Measurements from ENCODE around the gene COL25A1.
"Not testable (repeated sequence)": the region's sequence is repeated elsewhere in the genome, so short reads cannot be mapped to it uniquely, and the experiment has no call there.

COL25A1 gene

DNA sequence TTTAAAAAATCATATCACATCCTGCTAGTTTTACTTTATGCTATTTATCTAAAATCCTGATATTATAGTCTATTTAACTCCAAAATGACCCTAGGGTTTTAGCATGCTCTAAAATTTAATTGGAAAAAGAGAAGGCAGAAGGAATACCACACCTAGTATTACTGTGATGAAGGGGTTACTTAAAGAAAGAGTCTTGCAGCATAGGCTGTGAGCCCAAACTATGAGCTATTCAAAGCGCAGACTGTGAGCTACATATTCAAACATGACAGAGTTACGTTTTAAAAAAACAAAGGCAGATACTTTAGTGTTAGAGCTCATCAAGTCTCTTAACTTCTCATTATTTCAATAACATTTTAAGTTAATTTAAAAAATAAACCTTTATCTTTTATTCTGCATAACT is 291.9 kb downstream of the COL25A1 start:
- DNase-seq (ENCODE audit: low spot score) = no peak

GRCh38 chr4:109009909-109010308 is 292.5 kb downstream of the COL25A1 start:
- no peak for DNase-seq (ENCODE audit: low spot score)

DNA sequence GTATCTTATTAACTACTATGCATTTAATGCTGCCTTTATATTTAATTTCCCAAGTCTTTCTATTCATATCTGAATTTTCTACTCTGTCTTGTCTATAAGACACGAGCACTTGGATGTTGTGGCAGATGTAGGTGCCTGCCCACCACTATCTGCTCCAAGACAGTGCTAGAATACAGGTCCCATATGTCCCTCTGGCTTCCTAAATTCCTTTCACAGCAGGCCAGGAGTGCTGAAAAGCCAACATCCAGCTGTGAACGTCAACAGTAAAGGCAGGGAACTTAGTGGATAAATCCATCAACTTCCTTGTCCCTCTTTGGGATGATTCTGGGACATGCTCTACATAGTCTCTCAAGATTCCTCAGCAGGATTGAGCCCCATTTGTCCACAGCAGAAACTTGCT is 294.5 kb downstream of the COL25A1 start:
- DNase-seq (ENCODE audit: low spot score) = no peak

- DNase-seq (ENCODE audit: low spot score) = no peak
Measured at GRCh38 chr4:109005523-109005922, 296.9 kb downstream of the COL25A1 start.

DNA sequence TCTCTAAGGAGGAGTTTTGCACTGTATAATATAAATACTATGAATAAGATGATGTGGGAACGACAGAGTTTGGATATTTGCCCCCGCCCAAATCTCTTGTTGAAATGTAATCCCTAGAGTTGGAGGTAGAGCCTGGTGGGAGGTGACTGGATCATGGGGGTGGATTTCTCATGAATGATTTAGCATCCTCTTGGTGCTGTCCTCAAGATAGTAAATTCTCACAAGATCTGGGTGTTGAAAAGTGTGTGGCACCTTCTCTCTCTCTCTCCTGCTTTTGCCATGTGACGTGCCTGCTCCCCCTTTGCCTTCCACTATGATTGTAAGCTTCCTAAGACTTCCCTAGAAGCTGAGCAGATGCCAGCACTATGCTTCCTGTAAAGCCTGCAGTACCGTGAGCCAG is 298.0 kb downstream of the COL25A1 start:
- no peak for DNase-seq (ENCODE audit: low spot score)

DNA sequence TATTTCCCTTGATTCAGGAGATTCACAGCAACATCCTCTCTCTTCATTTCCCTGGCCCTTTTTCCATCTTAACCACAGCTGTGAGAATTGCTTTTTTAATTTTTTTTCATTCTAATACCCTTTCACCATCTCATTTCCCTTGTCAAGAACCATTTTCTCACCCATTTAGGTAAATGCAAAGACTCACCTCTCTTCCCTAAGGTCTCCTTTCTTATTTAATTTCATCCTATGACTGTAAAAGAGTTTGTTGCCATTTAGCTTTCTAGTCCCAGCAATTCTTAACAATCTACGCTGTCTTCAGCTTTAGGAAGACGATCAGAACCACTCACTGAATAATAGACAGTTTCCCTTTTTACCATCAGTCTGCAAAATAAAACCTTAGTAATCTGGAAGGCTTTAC is 298.5 kb downstream of the COL25A1 start:
- no peak for DNase-seq (ENCODE audit: low spot score)

GRCh38 chr4:108991551-108992328 is 310.7 kb downstream of the COL25A1 start:
- DNase-seq (ENCODE audit: low spot score) = no peak

- no peak for DNase-seq (ENCODE audit: low spot score)
Measured at GRCh38 chr4:108988464-108989195, 313.8 kb downstream of the COL25A1 start.

GRCh38 chr4:108984495-108984894 is 318.0 kb downstream of the COL25A1 start:
- DNase-seq (ENCODE audit: low spot score) = not testable (repeated sequence)

GRCh38 chr4:108982402-108983185 is 319.9 kb downstream of the COL25A1 start:
- no peak for DNase-seq (ENCODE audit: low spot score)

GRCh38 chr4:108980455-108981239 is 321.8 kb downstream of the COL25A1 start:
- DNase-seq (ENCODE audit: low spot score) = no peak

- no peak for DNase-seq (ENCODE audit: low spot score)
Measured at GRCh38 chr4:108979759-108980158, 322.7 kb downstream of the COL25A1 start.

GRCh38 chr4:108978066-108978465 is 324.4 kb downstream of the COL25A1 start:
- no peak for DNase-seq (ENCODE audit: low spot score)

DNA sequence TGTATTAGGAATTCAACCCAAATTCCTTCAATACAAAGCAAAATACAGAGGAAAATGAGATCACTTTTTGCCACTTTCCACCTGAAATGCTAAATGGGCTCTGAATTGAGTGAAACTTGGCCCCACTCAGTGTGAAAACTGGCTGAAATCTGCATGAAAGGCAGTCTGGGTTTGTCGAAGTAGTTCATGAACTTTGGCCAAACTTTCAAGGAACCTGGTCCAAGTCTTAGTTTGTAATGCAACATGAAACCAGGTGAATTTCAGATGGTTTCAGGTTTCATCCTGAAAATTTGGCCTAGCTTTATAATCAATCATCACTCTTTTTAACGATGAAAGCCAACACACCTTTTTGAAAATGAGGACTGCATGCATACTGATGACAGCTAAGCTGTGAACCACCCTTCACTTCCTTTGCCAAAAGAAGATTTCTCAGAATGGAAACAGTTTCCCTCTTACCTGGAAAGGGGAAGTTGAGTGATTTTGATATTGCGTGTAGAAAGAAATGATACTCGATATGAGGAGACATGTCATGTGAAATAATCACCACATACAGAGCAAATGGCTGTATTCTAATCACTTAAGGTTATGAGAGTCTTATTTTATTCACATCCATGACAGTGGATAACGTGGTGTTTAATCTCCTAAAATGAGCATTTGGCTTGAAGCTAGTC is 329.7 kb downstream of the COL25A1 start:
- DNase-seq (ENCODE audit: low spot score) = no peak

GRCh38 chr4:108971473-108971872 is 331.0 kb downstream of the COL25A1 start:
- DNase-seq (ENCODE audit: low spot score) = no peak

DNA sequence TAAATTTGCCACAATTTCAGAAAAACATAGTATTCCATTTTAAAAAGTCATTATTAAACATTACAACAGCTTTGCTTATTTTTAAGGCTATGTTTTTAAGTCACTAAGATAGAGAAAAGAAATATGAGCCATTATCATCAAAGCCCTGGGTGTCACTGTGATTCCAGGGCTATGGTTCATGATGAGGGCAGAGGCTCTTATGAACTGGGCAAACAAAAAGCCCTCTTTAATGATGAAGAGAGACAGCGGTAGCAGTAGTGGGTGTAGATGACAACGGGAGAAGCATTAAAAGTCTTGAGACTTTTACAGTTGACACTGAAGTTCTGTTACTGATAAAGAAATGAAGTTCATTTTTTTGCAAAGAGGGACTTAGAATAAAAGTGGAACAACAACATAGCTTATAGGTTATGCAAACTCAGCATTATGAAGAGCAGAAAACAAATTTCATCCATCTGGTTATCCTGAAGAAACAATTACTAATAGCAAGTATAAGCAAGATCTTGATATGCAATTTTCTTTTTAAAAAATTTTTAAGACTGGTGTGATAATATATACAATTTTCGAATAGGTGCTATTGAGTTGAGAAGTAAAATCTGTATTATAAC is 336.9 kb downstream of the COL25A1 start:
- no peak for DNase-seq (ENCODE audit: low spot score)

DNA sequence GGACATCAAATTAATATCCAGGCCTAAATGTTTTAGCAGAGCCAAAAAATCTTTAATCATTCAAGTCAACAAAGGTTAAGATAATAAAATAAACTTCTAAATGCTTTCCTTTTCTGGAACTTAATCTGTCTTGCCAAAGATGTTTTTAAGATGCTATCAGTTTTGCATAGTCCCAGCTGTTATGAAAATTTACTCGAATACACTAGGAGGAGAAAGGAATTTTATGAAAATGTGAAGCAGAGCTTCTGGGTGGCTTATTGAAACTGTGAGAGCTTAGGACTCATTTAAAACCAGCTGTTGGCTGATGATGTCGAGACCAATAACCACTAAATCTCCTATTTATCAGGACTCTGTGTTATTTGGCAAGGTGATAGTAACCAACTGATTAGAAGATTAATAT is 337.4 kb downstream of the COL25A1 start:
- DNase-seq (ENCODE audit: low spot score) = no peak

DNA sequence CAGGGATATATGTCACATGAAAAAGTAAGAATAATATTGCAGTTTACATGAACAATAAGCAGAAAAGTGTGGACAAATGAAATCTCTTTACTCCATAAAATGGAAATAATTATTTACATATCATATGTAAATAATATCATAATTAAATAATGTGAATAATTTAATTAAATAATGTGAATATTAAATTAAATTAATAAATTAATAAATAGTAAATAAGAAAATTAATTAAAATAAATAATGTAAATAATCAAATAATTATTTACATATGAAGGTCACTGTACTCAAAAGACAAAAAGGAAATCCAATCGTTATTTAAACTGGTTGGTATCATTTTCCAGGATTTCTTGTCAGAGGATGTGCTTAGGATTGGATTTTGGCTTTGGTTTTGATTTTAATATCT is 338.5 kb downstream of the COL25A1 start:
- no peak for DNase-seq (ENCODE audit: low spot score)

GRCh38 chr4:108959491-108959890 is 343.0 kb downstream of the COL25A1 start:
- DNase-seq (ENCODE audit: low spot score) = no peak

DNA sequence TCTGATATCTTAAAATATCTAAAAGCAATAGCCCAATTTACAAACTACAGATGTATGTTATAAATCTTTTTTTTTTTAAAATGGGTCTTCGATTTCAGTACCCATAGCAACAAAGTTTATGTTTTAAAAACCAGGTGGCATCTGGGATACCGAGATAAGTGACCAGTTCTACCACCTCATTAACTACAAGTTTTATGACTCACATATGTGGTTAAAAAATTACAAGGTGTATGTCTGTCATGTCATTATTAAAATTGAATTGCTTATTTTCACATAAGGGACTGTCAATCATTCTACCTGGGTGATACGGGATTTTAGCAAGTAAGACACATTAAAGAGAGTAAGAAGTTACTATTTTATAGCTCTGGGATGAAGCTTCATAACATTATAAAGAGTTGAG is 347.6 kb downstream of the COL25A1 start:
- DNase-seq (ENCODE audit: low spot score) = no peak

DNA sequence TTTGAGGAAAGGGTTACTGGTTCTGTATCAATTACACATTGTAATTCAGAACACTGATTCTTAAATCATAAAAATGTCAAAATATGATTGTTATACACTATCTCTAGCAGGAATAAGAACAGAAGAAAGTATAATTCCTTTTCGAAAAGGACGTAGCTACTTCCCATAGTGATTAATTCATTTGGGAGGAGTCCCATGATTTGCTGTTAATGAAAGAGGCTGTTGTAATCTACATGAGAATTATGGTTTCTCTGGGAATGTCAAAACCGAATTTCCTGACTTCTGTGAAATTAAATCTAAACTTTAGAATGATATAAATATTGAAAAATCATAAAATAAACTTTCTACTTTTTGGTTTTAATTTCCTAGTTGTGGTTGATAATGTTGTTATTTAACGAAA is 348.5 kb downstream of the COL25A1 start:
- DNase-seq (ENCODE audit: low spot score) = no peak

All from hematopoietic multipotent progenitor cell treated with erythropoietin and hydrocortisone succinate and interleukin-3 and kit ligand, for 15 days (in vitro differentiated cells).